Gastroesophageal sphincter (tissue), 4 donors: ENCODE results near the gene SPOPL. TPM values are rescaled to one million over a fixed set of nuclear protein-coding genes. Genes with fewer than 3 reads are reported as not detected.
"Not testable (repeated sequence)": the region's sequence is repeated elsewhere in the genome, so short reads cannot be mapped to it uniquely, and the experiment has no call there.

Experiments used
- ATAC-seq: fragments of 150-250 bp; one replicate; pipeline ENCODE4 v1.9.1; 2016; ENCODE audit warnings: mild to moderate bottlenecking, moderate library complexity
- H3K27ac ChIP-seq, 4 donors: fragments of 200-600 bp; sonication (generic) in 3 of 4; 1 replicate in 3 of 4; 2 replicates in 1 of 4; pipeline ENCODE4 v1.5.1; 2016 to 2019
- H3K27me3 ChIP-seq: fragments of 200-600 bp; sonication (generic); one replicate; pipeline ENCODE4 v1.5.1; 2019
- H3K36me3 ChIP-seq, 2 donors: fragments of 200-600 bp; sonication (generic); one replicate each; pipeline ENCODE4 v1.5.1; 2019; ENCODE audit warnings: control low read depth in 1 of 2
- H3K4me1 ChIP-seq, 3 donors: fragments of 200-600 bp; sonication (generic); 1 replicate in 2 of 3; 2 replicates in 1 of 3; pipeline ENCODE4 v1.5.1; 2016 to 2019; ENCODE audit warnings: control low read depth in 2 of 3
- H3K4me3 ChIP-seq, 2 donors: fragments of 200-600 bp; sonication (generic); one replicate each; pipeline ENCODE4 v1.5.1; 2019; ENCODE audit warnings: mild to moderate bottlenecking in 1 of 2, moderate library complexity in 1 of 2
- H3K9me3 ChIP-seq, 3 donors: fragments of 200-600 bp; sonication (generic); one replicate each; pipeline ENCODE4 v1.5.1; 2017 to 2019; ENCODE audit warnings: control low read depth in 2 of 3
- EP300 ChIP-seq: sonication (generic); formaldehyde crosslinking; IDR thresholded peaks from one replicate; pipeline ENCODE4 v1.6.1; 2017; ENCODE audit warnings: antibody characterized with exemption, mild to moderate bottlenecking
- POLR2A ChIP-seq, 2 donors: fragments of 450-650 bp; IDR thresholded peaks; one replicate each; pipeline ENCODE4 v1.6.1; 2017; ENCODE audit warnings: antibody characterized with exemption in 2 of 2, mild to moderate bottlenecking in 2 of 2, moderate library complexity in 1 of 2
- POLR2AphosphoS5 ChIP-seq: sonication (generic); formaldehyde crosslinking; IDR thresholded peaks from one replicate; pipeline ENCODE4 v1.6.1; 2017; ENCODE audit warnings: antibody characterized with exemption
- WGBS, 2 donors: methylation state at CpG; one replicate each; pipeline ENCODE4 v1.1.5; 2018; ENCODE audit warnings: low coverage in 1 of 2; 5-methylcytosine and 5-hydroxymethylcytosine counted together
- total RNA-seq, 4 donors: library from RNA; depleted of rRNA; stranded (reverse); fragments of >200 nt; gene quantifications; one replicate each; pipeline ENCODE4 v1.1.0, GENCODE V29; 2016
- TF ChIP-seq, protein P1 (sequence below), 4 experiments: fragments of 200-600 bp in 2 of 4; fragments of 450-650 bp in 2 of 4; sonication (generic) in 1 of 4; IDR thresholded peaks; one replicate each; pipeline ENCODE4 v1.5.1; 2017 to 2019; ENCODE audit warnings: antibody characterized with exemption in 4 of 4, mild to moderate bottlenecking in 2 of 4, moderate library complexity in 2 of 4

SPOPL gene
- total RNA-seq, 4 donors from 2014 or later = 32.7 to 51.8 (median 39.4) TPM

DNA sequence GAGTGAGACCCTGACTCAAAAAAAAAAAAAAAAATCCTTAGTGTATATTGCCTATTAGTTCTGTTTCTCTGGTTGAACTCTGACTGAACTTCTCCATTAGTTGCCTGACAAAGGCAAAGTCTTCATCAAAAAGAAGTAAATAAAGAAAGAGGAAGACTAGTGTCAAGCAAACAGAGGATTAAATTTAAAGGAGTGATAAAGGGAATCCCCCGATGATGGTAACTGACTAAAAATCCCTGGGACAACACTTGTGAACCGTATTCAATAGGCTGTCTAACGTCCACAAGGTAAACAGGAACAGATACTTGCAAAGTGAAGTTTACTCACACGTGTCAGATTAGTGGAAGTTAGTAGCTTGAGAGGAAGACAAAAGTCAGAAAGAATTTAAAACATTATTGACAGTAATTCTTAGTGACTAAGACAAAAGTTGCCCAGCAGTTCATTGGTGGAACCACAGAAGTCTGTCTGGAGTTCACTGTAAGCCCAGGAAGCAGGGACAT, 26.2 kb upstream of the SPOPL start:
- H3K4me3 ChIP-seq = no peak overlapping the region
- H3K27ac ChIP-seq = no peak overlapping the region
- TF ChIP-seq EP300 (no peak), POLR2A (IDR thresholded peaks at IDR 0.05) (no peak), POLR2AphosphoS5 (no peak)
- TF ChIP-seq, protein P1, sequence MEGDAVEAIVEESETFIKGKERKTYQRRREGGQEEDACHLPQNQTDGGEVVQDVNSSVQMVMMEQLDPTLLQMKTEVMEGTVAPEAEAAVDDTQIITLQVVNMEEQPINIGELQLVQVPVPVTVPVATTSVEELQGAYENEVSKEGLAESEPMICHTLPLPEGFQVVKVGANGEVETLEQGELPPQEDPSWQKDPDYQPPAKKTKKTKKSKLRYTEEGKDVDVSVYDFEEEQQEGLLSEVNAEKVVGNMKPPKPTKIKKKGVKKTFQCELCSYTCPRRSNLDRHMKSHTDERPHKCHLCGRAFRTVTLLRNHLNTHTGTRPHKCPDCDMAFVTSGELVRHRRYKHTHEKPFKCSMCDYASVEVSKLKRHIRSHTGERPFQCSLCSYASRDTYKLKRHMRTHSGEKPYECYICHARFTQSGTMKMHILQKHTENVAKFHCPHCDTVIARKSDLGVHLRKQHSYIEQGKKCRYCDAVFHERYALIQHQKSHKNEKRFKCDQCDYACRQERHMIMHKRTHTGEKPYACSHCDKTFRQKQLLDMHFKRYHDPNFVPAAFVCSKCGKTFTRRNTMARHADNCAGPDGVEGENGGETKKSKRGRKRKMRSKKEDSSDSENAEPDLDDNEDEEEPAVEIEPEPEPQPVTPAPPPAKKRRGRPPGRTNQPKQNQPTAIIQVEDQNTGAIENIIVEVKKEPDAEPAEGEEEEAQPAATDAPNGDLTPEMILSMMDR (IDR thresholded peaks at IDR 0.05) = no peak
- no peaks in the 10 kb centered on the region for H3K9me3 ChIP-seq
- H3K36me3 ChIP-seq = no peaks in the 10 kb centered on the region
- WGBS, 2 donors = 68 to 82% methylated on average over 4 of the region's 4 CpGs
- no peaks in the 10 kb centered on the region for H3K27me3 ChIP-seq
- no peaks in the 10 kb centered on the region for H3K4me1 ChIP-seq
- no peak for ATAC-seq

DNA sequence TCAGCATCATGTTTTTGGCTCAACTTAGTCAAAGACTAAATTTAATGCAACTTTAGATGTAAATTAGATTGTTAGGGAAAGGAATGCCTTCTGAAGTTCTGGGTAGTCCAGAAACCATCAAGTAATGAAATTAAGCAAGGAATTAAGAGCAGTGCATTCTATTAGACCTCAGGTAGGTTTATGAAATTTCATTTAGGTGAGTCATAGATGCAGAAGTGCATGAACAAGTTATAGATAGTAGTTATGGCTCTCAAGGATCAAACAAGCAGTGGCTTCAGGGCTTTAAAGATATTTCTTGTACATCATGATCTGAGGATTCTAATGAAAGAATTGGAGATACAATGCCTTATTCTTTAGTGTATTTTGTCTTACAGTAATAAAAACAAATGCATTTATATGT, 25.4 kb upstream of the SPOPL start:
- ATAC-seq = no peak
- Histone ChIP-seq H3K4me3 (no peak overlapping the region), H3K4me1 (no peaks in the 10 kb centered on the region), H3K9me3 (no peaks in the 10 kb centered on the region), H3K27ac (no peak overlapping the region), H3K36me3 (no peaks in the 10 kb centered on the region), H3K27me3 (no peaks in the 10 kb centered on the region)
- TF ChIP-seq EP300 = no peak
- no peak for TF ChIP-seq POLR2AphosphoS5
- no peak for TF ChIP-seq POLR2A (IDR thresholded peaks at IDR 0.05)
- TF ChIP-seq, protein P1 (IDR thresholded peaks at IDR 0.05) = no peak

DNA sequence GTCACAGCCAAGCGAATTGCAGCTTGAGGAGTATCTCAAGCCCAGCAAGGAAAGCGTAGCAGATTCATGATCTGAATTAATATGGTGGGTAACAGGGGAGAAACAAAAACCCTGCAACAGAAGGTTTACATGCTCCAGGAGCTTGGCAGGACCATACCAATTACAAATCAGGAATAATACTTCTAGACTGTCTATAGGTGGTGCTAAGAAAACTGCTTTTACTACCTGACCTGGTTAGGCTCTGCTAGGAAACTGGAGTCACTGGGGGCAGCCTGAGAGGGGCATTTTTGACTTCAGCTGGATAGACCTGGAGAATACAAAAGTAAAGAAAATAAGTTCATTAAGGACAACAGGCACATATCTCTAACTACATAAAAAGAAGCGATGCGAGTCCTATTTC, 24.6 kb upstream of the SPOPL start:
- Histone ChIP-seq H3K4me1 (no peaks in the 10 kb centered on the region), H3K36me3 (no peaks in the 10 kb centered on the region), H3K27ac (no peak overlapping the region), H3K9me3 (no peaks in the 10 kb centered on the region), H3K4me3 (no peak overlapping the region), H3K27me3 (no peaks in the 10 kb centered on the region)
- no peak for ATAC-seq
- 94 to 100% methylated on average over 3 of the region's 4 CpGs for WGBS, 2 donors
- TF ChIP-seq POLR2A (IDR thresholded peaks at IDR 0.05) = no peak
- TF ChIP-seq, protein P1 (IDR thresholded peaks at IDR 0.05) = no peak
- TF ChIP-seq POLR2AphosphoS5 = no peak
- no peak for TF ChIP-seq EP300

DNA sequence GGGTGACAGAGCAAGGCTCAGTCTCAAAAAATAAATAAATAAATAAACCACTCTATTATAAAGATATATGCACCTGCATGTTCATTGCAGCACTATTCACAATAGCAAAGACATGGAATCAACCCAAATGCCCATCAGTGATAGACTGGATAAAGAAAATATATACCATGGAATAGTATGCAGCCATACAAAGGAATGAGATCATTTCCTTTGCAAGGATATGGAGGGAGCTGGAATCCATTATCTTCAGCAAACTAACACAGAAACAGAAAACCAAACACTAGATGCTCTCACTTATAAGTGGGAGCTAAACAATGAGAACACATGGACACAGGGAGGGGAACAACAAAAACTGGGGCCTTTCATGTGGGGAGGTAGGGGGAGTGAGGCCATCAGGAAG, 18.8 kb upstream of the SPOPL start:
- ATAC-seq, H3K36me3 ChIP-seq, H3K4me1 ChIP-seq, H3K9me3 ChIP-seq, H3K27me3 ChIP-seq, H3K4me3 ChIP-seq, H3K27ac ChIP-seq: not testable (repeated sequence)

DNA sequence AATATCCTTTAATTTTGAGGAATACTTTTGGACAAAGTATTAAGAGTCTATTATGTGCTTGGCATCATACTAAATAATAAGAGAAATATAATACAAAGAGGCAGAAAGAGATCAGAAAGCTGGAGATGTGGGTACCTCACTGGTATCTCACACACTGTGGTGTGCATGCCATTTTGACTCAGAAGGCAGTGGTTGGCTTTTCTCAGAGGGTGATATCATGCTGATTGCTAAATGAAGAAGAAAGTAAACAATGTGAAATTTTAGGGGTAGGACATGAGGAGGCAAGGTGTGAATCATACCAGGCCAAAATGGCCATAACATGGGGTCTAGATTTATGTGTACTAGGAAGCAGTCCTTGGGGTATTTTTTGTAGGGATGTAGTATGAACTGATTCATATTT, 16.6 kb upstream of the SPOPL start:
- H3K9me3 ChIP-seq = no peaks in the 10 kb centered on the region
- no peak for ATAC-seq
- H3K4me3 ChIP-seq = no peak overlapping the region
- no peak overlapping the region for H3K27ac ChIP-seq
- TF ChIP-seq, protein P1 (IDR thresholded peaks at IDR 0.05) = no peak
- TF ChIP-seq POLR2A (IDR thresholded peaks at IDR 0.05) (no peak), EP300 (no peak), POLR2AphosphoS5 (no peak)
- H3K4me1 ChIP-seq = no peaks in the 10 kb centered on the region
- H3K27me3 ChIP-seq = no peaks in the 10 kb centered on the region
- H3K36me3 ChIP-seq = no peaks in the 10 kb centered on the region
